K562 (cell line): ENCODE measurements around the gene RNF141.

ENCODE experiments used
- CHD1 ChIP-seq: fragments of 200-600 bp; sonication (generic); IDR thresholded peaks from one replicate; pipeline ENCODE4 v1.6.1; 2012; ENCODE audit warnings: mild to moderate bottlenecking, moderate library complexity, low read length, inconsistent platforms
- CTCF ChIP-seq, 3 experiments: IDR thresholded peaks in 2 of 3; conservative IDR thresholded peaks in 1 of 3; 2 replicates each; pipeline ENCODE4 v1.5.1; 2011 to 2012; ENCODE audit warnings: low read length in 3 of 3, mild to moderate bottlenecking in 3 of 3, control low read depth in 2 of 3, improper control_type of control experiment in 1 of 3, inconsistent platforms in 1 of 3, low read depth in 1 of 3, mixed read lengths in 1 of 3, moderate library complexity in 1 of 3; ENCODE audit not compliant: insufficient read depth in 2 of 3
- REST ChIP-seq, 2 experiments: fragments of 450-650 bp; formaldehyde crosslinking in 1 of 2; IDR thresholded peaks; 2 replicates each; pipeline versions ENCODE4 v1.4.0 to v1.6.1; 2014 to 2020; ENCODE audit warnings: mild to moderate bottlenecking in 2 of 2, borderline replicate concordance in 1 of 2, low read depth in 1 of 2
- TRIM25 ChIP-seq: fragments of 450-650 bp; IDR thresholded peaks from 2 replicates; pipeline ENCODE4 v1.7.0; 2016; ENCODE audit warnings: borderline replicate concordance

- TF ChIP-seq TRIM25, result no peak
- TF ChIP-seq CTCF (IDR thresholded peaks at IDR 0.05 in 2 of 3, conservative IDR thresholded peaks at IDR 0.05 in 1 of 3; ENCODE audit: insufficient read depth in 2 of 3, low read depth in 1 of 3, low read length in 3 of 3), result no peak
- no peak for TF ChIP-seq REST (IDR thresholded peaks at IDR 0.05; ENCODE audit: borderline replicate concordance)
- TF ChIP-seq REST (CRISPR knock-in tag; IDR thresholded peaks at IDR 0.05; ENCODE audit: low read depth), result no peak
- no peak for TF ChIP-seq CHD1
Observed at GRCh38 chr11:10539339-10539738, 1.6 kb downstream of the RNF141 start.
